NOMO-1 treated with DMSO at 0.1 percent for 48 hours (cell line): ENCODE data around the gene TAF4.
"Not testable (repeated sequence)": the region's sequence is repeated elsewhere in the genome, so short reads cannot be mapped to it uniquely, and the experiment has no call there.

Experiments used
- DNase-seq: peaks from one replicate; lab custom pipeline; 2025; ENCODE audit not compliant: unreplicated experiment; lab: John Stamatoyannopoulos, UW

Gene TAF4

GRCh38 chr20:62007127-62007647, 58.5 kb downstream of the TAF4 start:
- DNase-seq = no peak

DNA sequence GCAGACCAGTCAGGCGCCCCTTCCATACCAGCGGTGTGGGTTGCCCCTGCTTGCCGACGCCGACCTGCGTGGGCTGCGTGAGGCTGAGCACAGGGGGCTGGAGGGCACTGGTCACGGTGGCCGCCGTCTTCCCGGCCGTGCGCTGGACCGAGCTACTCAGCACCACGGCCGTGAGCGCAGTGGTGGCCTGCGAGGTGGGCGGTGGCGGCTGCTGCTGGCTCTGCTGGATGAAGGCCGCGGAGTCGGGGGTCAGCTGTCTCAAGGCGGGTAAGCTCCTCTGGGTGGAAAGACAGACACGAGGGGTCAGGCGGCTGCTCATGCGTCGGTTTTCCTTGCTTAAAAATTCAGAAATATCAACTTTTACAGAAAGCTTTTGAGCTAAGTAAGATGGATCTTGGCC, 59.2 kb downstream of the TAF4 start:
- no peak for DNase-seq

- no peak for DNase-seq
These were observed 61.1 kb downstream of the TAF4 start for GRCh38 chr20:62004614-62005013.

- DNase-seq = no peak
These were observed 61.9 kb downstream of the TAF4 start for GRCh38 chr20:62003567-62004405.

DNA sequence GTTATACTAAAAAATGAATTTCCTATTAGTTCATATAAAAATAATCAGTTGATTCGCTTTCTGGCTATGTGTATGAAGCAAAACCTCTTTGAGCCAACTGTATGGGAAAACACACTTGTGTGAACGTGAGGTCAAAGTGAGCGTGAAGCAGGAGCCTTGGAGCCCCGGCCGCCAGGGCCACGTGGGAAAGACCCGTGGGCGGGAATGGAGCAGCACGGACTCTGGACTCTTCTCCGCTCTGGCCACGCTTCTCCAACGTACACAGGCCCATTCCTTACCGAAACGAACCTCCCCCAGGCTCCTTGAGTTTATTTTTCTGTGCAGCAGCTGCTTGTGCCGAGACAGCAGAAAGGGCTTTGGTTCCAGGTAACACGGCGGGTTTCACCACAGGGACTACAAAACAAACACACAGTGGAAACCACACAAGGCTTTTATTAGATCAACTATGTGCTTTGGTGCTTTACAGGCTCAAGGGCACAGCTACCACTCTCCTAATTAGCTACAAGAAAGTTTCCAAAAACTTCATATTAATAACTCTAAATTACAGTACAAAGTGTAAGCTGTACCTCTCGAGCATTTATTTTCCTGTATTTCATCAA, 62.7 kb downstream of the TAF4 start:
- DNase-seq = no peak

GRCh38 chr20:62001178-62001715, 64.4 kb downstream of the TAF4 start:
- DNase-seq = no peak

DNA sequence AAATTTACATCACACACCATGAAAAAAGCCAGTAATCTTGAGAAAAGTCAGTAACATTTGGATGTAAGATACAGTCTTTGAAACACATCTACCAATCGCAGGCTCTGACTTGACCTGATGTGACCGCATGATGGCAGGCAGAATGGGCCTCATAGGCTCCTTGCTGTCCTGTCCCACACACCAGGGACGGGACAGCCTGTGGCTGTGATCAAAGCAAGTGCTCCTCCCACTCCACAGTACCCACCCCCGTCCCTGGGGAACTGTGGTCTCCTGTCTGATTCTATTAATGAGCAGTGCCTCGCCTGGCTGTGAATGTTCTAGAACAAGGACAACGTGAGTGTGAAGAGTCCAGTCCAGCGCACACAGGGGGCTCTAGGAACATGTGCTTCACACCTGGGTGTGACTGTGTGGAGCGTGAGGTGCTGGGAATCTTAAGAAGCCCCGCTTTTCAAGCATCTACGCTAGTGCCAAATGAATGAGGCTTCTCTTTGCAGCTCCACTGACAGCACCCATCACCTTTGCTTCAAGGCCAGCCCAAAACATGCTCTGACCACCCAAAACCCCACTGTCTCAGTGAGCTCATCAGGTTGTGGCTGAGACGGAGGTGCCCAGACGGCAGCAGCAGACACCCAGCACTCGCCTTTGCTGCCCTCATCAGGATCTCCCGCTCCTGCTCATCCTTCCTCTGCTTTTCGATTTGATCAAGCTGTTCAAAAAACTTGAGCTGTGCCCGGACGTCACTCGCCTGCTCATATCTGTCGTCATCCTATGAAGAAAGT, 67.1 kb downstream of the TAF4 start:
- DNase-seq = no peak

DNA sequence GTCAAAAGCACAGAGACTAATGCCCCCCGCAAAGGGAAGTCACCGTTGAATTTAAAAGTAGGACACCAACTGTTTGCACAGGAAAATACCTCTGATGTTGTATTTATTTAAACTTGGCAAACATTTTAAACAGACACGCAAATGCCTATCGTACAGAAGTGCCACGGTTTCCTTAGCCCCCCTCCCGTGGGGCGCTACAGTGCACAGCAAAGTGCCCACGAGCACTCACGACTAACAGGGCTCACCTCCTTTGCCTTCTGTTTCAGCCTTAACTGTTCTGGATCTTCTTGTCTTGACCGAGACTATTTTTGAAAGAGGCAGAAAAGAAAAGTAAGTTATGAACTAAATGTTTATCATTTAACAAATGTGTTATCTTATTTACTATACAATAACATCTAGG, 67.8 kb downstream of the TAF4 start:
- no peak for DNase-seq

DNA sequence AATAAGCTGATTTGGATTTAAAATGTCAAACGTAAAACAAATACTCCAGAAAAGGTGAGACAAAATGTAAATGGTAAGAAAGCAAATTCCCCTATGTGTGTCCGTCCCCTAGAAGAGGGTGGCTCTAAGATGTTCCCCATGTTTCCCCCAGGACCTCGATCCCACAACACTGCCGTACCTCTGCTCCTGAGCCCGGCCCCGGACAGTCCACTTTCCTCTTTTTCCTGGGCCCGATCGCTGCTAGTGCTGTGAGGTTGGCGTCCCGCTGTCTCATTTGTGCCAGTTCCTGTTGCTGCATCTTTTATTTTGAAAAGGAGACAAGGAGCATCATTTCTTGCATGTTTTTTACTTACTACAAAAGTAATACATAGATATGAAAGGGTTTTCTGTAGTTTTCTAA, 68.3 kb downstream of the TAF4 start:
- no peak for DNase-seq

DNA sequence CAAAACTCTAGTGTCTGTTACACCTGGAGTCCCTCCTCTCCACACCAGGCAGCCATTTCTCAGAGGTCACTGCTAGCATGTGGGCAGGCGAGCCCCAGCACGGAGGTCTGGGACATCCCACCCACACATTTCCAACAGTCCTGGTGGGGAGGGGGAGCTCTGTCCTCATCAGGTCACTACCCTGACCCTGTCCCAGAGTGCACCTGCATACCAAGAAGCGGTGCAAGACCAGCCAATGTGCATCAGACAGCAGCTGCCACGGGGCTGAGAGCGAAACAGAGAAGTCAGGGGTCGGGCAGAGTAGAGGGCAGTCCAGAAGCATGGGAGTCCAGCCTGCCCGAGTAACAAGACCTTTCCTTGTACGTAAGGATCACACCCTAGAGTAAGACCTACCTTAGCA, 71.1 kb downstream of the TAF4 start:
- no peak for DNase-seq

DNA sequence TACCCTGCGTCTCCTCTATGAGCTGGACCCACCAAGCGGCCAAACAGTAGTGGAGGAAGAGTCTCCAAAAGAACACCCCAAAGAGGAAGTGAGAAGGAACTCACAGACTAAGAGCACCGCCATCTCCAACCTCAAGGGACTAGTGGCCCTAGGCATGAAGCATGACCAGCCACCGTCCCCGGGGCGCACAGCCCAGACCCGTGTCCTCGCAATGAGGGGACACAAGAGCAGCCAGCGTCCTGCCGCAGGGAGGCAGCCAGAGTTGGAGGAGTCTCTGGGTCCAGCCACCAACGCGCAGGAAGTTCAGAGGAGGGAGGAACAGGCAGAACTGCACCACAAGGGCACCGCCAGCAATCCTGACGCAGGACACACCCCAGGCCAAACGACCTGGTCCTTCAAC, 72.6 kb downstream of the TAF4 start:
- DNase-seq = no peak

GRCh38 chr20:61991476-61991875, 74.2 kb downstream of the TAF4 start:
- no peak for DNase-seq

DNA sequence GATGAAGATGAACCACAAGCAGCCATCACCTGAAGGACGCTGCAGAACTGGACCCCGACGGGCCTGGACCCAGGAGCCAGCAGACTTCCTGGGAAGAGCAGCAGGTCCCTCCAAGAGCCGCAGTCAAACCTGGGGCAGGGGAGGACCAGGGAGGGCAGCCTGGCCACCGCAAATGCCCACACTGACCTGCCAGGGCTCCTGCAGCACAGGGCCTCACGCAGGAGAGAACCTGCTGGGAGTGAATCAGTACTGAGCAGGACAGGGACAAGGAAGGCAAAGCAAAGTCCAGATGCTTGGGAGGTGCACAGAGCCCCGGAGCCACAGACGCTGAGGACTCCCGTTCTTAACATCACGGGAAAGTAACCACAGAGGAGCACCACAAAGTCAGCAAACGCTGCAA, 75.2 kb downstream of the TAF4 start:
- no peak for DNase-seq

- DNase-seq = no peak
These were observed 75.9 kb downstream of the TAF4 start for GRCh38 chr20:61989741-61990140.

GRCh38 chr20:61988665-61989064, 77.0 kb downstream of the TAF4 start:
- DNase-seq = no peak

- no peak for DNase-seq
These were observed 78.8 kb downstream of the TAF4 start for GRCh38 chr20:61986762-61987321.

GRCh38 chr20:61985096-61985495, 80.6 kb downstream of the TAF4 start:
- no peak for DNase-seq

DNA sequence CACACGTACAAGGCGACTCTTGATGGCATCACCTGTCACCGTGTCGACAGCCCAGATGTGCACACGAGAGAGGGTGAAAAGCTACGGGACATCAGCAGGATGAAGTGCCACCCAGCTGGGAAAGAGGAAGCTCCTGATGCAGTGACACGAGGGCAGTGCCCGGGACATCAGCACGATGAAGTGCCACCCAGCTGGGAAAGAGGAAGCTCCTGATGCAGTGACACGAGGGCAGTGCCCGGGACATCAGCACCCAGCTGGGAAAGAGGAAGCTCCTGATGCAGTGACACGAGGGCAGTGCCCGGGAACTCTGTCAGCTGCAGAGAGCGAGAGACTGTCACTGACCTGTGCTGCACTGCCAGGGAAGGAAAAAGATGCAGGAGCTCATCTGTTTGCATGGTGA, 81.2 kb downstream of the TAF4 start:
- not testable (repeated sequence) for DNase-seq

DNA sequence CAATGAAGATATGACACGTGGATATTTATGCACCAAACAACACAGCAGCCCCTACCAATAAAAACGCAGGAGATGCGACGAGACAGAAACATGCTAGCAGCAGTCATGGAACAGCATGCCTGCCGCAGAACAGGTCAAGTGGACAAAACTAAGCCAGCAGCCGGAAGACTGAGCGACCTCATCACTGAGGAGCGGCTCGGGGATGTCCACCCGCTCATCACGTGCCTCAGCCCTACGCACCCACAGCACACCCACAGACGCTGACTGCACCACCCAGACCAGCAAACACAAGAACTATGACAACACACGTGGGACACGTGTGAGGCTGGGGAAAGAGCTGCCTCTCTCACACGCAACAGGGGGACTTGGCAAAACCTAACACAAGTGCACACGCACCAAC, 81.7 kb downstream of the TAF4 start:
- DNase-seq = no peak

DNA sequence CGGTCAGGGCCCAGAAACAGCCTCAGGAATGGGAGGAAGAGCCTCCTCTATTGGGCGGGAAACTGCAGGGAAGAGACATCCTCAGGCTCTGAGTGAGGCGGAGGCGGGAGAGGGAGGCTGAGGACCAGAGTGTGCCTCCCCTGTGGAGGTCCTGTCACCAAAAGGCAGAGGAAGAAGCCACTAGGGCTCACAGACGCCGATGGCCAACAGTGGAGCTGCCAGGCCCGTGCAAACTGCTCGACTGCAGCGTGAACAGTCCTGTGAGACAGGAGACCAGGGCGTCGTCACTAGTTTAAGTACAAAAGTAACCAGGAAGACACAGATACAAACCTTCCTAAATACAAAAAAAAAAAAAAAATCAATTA, 82.7 kb downstream of the TAF4 start:
- no peak for DNase-seq
